IMR-90 (cell line): Measurements from ENCODE around the gene BMPER. TPM values are rescaled to one million over a fixed set of nuclear protein-coding genes. Genes with fewer than 3 reads are reported as not detected.

ENCODE experiments used
- ATAC-seq: fragments of 200-7000 bp; cut with Tn5 transposase; 2 replicates; pipeline ENCODE4 v1.9.1; 2020; ENCODE audit warnings: low read depth, mild to moderate bottlenecking, moderate library complexity
- BruUV-seq: library from RNA; stranded (reverse); fragments of 400-500 nt; replicated peaks from 2 replicates; lab custom pipeline; 2021; lab: Mats Ljungman, UMichigan
- CTCF ChIA-PET: fragments of 300-600 bp; formaldehyde crosslinking; extraction: SDS; loops from one replicate; lab custom pipeline; 2021; ENCODE audit warnings: antibody characterized with exemption; lab: Yijun Ruan, JAX
- POLR2A ChIA-PET: fragments of 300-600 bp; sonication (Branson Sonifier 250); formaldehyde crosslinking; loops from one replicate; lab custom pipeline; 2022; ENCODE audit warnings: antibody characterized with exemption; ENCODE audit not compliant: unreplicated experiment; lab: Charles Lee
- DNase-seq: peaks from one replicate; pipeline ENCODE4 v3.0.0; 2013
- H2AFZ ChIP-seq: replicated peaks from 2 replicates; pipeline ENCODE3; 2013; ENCODE audit warnings: low read length, mild to moderate bottlenecking; ENCODE audit not compliant: poor library complexity
- H2AK5ac ChIP-seq: 2 replicates; pipeline ENCODE4 v1.6.1; 2013; ENCODE audit warnings: low read depth, low read length, inconsistent platforms
- H2AK9ac ChIP-seq: replicated peaks from 2 replicates; pipeline ENCODE3; 2013; ENCODE audit warnings: mild to moderate bottlenecking, low read depth, low read length, moderate library complexity; ENCODE audit not compliant: poor library complexity
- H2BK120ac ChIP-seq: 2 replicates; pipeline ENCODE4 v1.6.1; 2013; ENCODE audit warnings: low read depth, low read length, inconsistent platforms
- H2BK15ac ChIP-seq: 3 replicates; pipeline ENCODE4 v1.6.1; 2013; ENCODE audit warnings: low read depth, low read length, inconsistent platforms
- H2BK20ac ChIP-seq: 2 replicates; pipeline ENCODE4 v1.6.1; 2013; ENCODE audit warnings: low read depth, mild to moderate bottlenecking, inconsistent platforms, low read length, moderate library complexity
- H2BK5ac ChIP-seq: 2 replicates; pipeline ENCODE4 v1.6.1; 2013; ENCODE audit warnings: mild to moderate bottlenecking, low read depth, low read length, inconsistent platforms; ENCODE audit not compliant: poor library complexity, severe bottlenecking
- H3K14ac ChIP-seq: replicated peaks from 2 replicates; pipeline ENCODE4 v1.6.1; 2013; ENCODE audit warnings: low read depth, low read length, inconsistent platforms
- H3K18ac ChIP-seq: 2 replicates; pipeline ENCODE4 v1.6.1; 2013; ENCODE audit warnings: low read depth, low read length, control low read depth
- H3K23ac ChIP-seq: 2 replicates; pipeline ENCODE4 v1.6.1; 2013; ENCODE audit warnings: low read depth, low read length, inconsistent platforms
- H3K27ac ChIP-seq: 2 replicates; pipeline ENCODE4 v1.5.1; 2013; ENCODE audit warnings: mild to moderate bottlenecking, control low read depth, low read length; ENCODE audit not compliant: insufficient read depth
- H3K27me3 ChIP-seq: 2 replicates; pipeline ENCODE4 v1.6.1; 2013; ENCODE audit warnings: low read length; ENCODE audit not compliant: control insufficient read depth, insufficient read depth
- H3K36me3 ChIP-seq: 2 replicates; pipeline ENCODE4 v1.6.1; 2013; ENCODE audit warnings: low read length, mixed read lengths; ENCODE audit not compliant: control insufficient read depth, insufficient read depth
- H3K4ac ChIP-seq: 2 replicates; pipeline ENCODE4 v1.6.1; 2013; ENCODE audit warnings: low read depth, low read length, inconsistent platforms
- H3K4me1 ChIP-seq: 2 replicates; pipeline ENCODE4 v1.6.1; 2013; ENCODE audit warnings: low read length, mixed read lengths; ENCODE audit not compliant: control insufficient read depth, insufficient read depth
- H3K4me2 ChIP-seq: 2 replicates; pipeline ENCODE4 v1.6.1; 2013; ENCODE audit warnings: low read depth, mild to moderate bottlenecking, control low read depth, low read length, moderate library complexity
- H3K4me3 ChIP-seq: 2 replicates; pipeline ENCODE4 v1.5.1; 2013; ENCODE audit warnings: low read depth, mild to moderate bottlenecking, control low read depth, low read length, moderate library complexity; ENCODE audit not compliant: insufficient read depth
- H3K56ac ChIP-seq: 2 replicates; pipeline ENCODE4 v1.6.1; 2013; ENCODE audit warnings: low read length, inconsistent platforms; ENCODE audit not compliant: insufficient read depth; ENCODE audit errors: extremely low read depth
- H3K79me1 ChIP-seq, 2 experiments: 2 replicates each; pipeline ENCODE4 v1.6.1; 2013; ENCODE audit warnings: low read length in 2 of 2, inconsistent platforms in 1 of 2, low read depth in 1 of 2
- H3K9ac ChIP-seq: 2 replicates; pipeline ENCODE4 v1.6.1; 2013; ENCODE audit warnings: low read depth, low read length, control low read depth
- H3K9me1 ChIP-seq: 2 replicates; pipeline ENCODE4 v1.6.1; 2013; ENCODE audit warnings: low read length, inconsistent platforms; ENCODE audit not compliant: insufficient read depth
- H3K9me3 ChIP-seq: 2 replicates; pipeline ENCODE4 v1.6.1; 2013; ENCODE audit warnings: low read length; ENCODE audit not compliant: control insufficient read depth, insufficient read depth
- H4K20me1 ChIP-seq: 2 replicates; pipeline ENCODE4 v1.6.1; 2013; ENCODE audit warnings: low read length, inconsistent platforms; ENCODE audit not compliant: insufficient read depth
- H4K5ac ChIP-seq: 2 replicates; pipeline ENCODE4 v1.6.1; 2013; ENCODE audit warnings: mild to moderate bottlenecking, low read depth, low read length, control low read depth
- H4K8ac ChIP-seq, 2 experiments: 2 replicates each; pipeline ENCODE4 v1.6.1; 2013; ENCODE audit warnings: low read depth in 2 of 2, low read length in 2 of 2, control low read depth in 1 of 2, inconsistent platforms in 1 of 2
- H4K91ac ChIP-seq: 2 replicates; pipeline ENCODE4 v1.6.1; 2013; ENCODE audit warnings: low read depth, low read length, inconsistent platforms; ENCODE audit not compliant: insufficient read depth
- CEBPB ChIP-seq: IDR thresholded peaks from 2 replicates; pipeline ENCODE4 v1.6.1; 2012; ENCODE audit warnings: low read depth, low read length, improper control_type of control experiment
- RCOR1 ChIP-seq: IDR thresholded peaks from 2 replicates; pipeline ENCODE4 v1.6.1; 2012; ENCODE audit warnings: mild to moderate bottlenecking, low read length, improper control_type of control experiment; ENCODE audit not compliant: insufficient replicate concordance
- RFX5 ChIP-seq: IDR thresholded peaks from 2 replicates; pipeline ENCODE4 v1.8.0; 2012; ENCODE audit warnings: low read depth, mild to moderate bottlenecking, low read length, moderate library complexity
- SMC3 ChIP-seq: fragments of 150-350 bp; IDR thresholded peaks from 2 replicates; pipeline ENCODE4 v1.6.1; 2016; ENCODE audit warnings: low read depth, mild to moderate bottlenecking, antibody characterized with exemption, low read length, moderate library complexity
- USF2 ChIP-seq: fragments of 150-350 bp; IDR thresholded peaks from 2 replicates; pipeline ENCODE4 v1.6.1; 2017; ENCODE audit warnings: mild to moderate bottlenecking, antibody characterized with exemption, low read length, low read depth
- whole genome bisulfite sequencing, 2 experiments: methylation state at CpG; one replicate each; pipeline versions ENCODE4 v1.1.5 to v1.1.7; 2013; ENCODE audit warnings: missing lambda C conversion rate in 2 of 2; ENCODE audit not compliant: insufficient read length in 1 of 2; ENCODE audit errors: extremely low coverage in 2 of 2; 5-methylcytosine and 5-hydroxymethylcytosine counted together
- dilution Hi-C: fragments of 300-500 bp; cut with HindIII; formaldehyde crosslinking; loops from one replicate; pipeline ENCODE4 v1.14.3; 2018; ENCODE audit warnings: low sequenced_read_pairs; ENCODE audit not compliant: unreplicated experiment
- in situ Hi-C: fragments of 300-500 bp; cut with MboI; formaldehyde crosslinking; loops from 3 replicates; pipeline ENCODE4 v1.14.3; 2019; ENCODE audit warnings: low sequenced_read_pairs, inconsistent platforms, mixed read lengths
- intact Hi-C: fragments of 100-400 bp; cut with micrococcal nuclease; formaldehyde crosslinking; loops from 2 replicates; pipeline ENCODE4 v1.10.0; 2022
- polyA plus RNA-seq, 3 experiments: library from polyadenylated mRNA; depleted of rRNA; stranded (reverse); fragments of >200 nt; gene quantifications; 2 replicates each; pipeline ENCODE4 v1.2.3, GENCODE V29; 2012; ENCODE audit warnings: low replicate concordance in 1 of 3
- total RNA-seq: library from RNA; depleted of rRNA; stranded (reverse); fragments of >200 nt; gene quantifications from 2 replicates; pipeline ENCODE4 v1.2.3, GENCODE V29; 2012

The BMPER gene
- total and polyA plus RNA-seq, 2 of the 4 experiments (the other 2 are of a cell fraction): 6.2 to 7.9 TPM

- Histone ChIP-seq H3K79me1 (no peaks in the 10 kb centered on the region), H2AK5ac (peak overlapping the region; percentile 24; the same call in 1 of the 2 replicates), H3K23ac (no peak overlapping the region; the same call in 1 of the 2 replicates), H4K91ac (no peak overlapping the region), H3K27ac (no peak overlapping the region), H3K4me2 (peak overlapping the region; percentile 27; the same call in 1 of the 2 replicates), H4K20me1 (no peaks in the 10 kb centered on the region), H3K4me1 (peaks cover 7% of the 10 kb centered on the region), H3K9me3 (no peaks in the 10 kb centered on the region), H3K9me1 (peaks cover 8% of the 10 kb centered on the region; the same call in 1 of the 2 replicates), H3K56ac (no peak overlapping the region), H2AFZ (peak overlapping the region; percentile 16), H2BK20ac (0 out of 2 replicates have a peak overlapping the region, but pooled peaks have one; percentile 1), H3K36me3 (no peaks in the 10 kb centered on the region), H3K14ac (peak overlapping the region; percentile 5; the same call in 1 of the 2 replicates), H4K5ac (peak overlapping the region; percentile 40; the same call in 1 of the 2 replicates), H3K4me3 (no peak overlapping the region), H3K4ac (0 out of 2 replicates have a peak overlapping the region, but pooled peaks have one; percentile 6), H2BK5ac (peak overlapping the region; percentile 53), H3K27me3 (no peaks in the 10 kb centered on the region), H3K18ac (peak overlapping the region; percentile 43; the same call in 1 of the 2 replicates), H2AK9ac (no peak overlapping the region), H2BK15ac (0 out of 3 replicates have a peak overlapping the region, but pooled peaks have one; percentile 48), H3K9ac (no peak overlapping the region), H4K8ac (peak overlapping the region; percentile 33 to 54; a peak in 3 of 4 replicates), H2BK120ac (peak overlapping the region; percentile 13; the same call in 1 of the 2 replicates)
- BruUV-seq: no TSS peak
- CTCF ChIA-PET: interaction anchor here (0.7 kb wide), 1 partner anchor 20 kb away, joined by 3 read pairs; no protein-coding TSS in a partner anchor
- WGBS, 2 experiments: no CpG with 5 or more reads among the region's 3 CpGs
- intact Hi-C loops: no loop called here
- dilution Hi-C loops: no loop called here
- TF ChIP-seq SMC3 (no peak), USF2 (peak; percentile 79), RCOR1 (no peak), RFX5 (no peak), CEBPB (no peak)
- peak; percentile 63 for DNase-seq
- peak; percentile 87 for ATAC-seq
- POLR2A ChIA-PET: no interaction called here
- in situ Hi-C loops: no loop called here
Measured at GRCh38 chr7:33952824-33953223, 47.5 kb downstream of the BMPER start.
